AG04449 (cell line): ENCODE results near the gene BZW2.

ENCODE experiments used
- CTCF ChIA-PET: fragments of 350-600 bp; formaldehyde crosslinking; extraction: SDS; loops from one replicate; lab custom pipeline; 2021; ENCODE audit warnings: antibody characterized with exemption; lab: Yijun Ruan, JAX
- POLR2A ChIA-PET: fragments of 400-600, 350-600 bp; formaldehyde crosslinking; extraction: SDS; loops from one replicate; lab custom pipeline; 2020; ENCODE audit warnings: antibody characterized with exemption, inconsistent platforms; lab: Yijun Ruan, JAX
- DNase-seq: peaks from one replicate; pipeline ENCODE4 v3.0.0-alpha.2; 2010; ENCODE audit warnings: low read depth, low spot score
- H3K4me3 ChIP-seq: 2 replicates; pipeline ENCODE4 v1.5.1; 2011; ENCODE audit warnings: low read depth, mild to moderate bottlenecking, control low read depth, low read length
- TF ChIP-seq, protein P1 (sequence below): IDR thresholded peaks from one replicate; pipeline ENCODE4 v1.5.1; 2011; ENCODE audit warnings: mild to moderate bottlenecking, moderate library complexity, low read length, control low read depth, inconsistent platforms; ENCODE audit not compliant: insufficient read depth; ENCODE audit errors: missing control alignments

Gene BZW2

DNA sequence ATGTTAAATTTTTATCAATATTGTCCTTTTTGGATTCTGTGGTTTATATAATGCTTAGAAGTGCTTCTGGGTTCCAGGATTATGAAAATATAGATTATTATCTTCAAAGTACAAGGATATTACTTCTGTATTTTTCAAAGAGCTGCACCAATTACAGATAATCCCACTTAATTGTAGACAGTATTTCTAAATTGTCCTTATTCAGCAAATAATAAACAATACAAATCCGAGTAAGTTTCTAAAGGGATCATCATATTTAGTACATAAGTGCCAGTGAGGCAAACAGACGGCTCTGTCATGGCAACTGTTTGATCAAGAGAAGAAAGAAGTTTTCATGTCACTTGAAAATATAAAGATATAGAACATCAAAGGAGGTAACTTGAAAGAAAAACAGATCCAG lies 19.6 kb upstream of the BZW2 start:
- ChIA-PET POLR2A (no interaction called here), CTCF (no interaction called here)
- DNase-seq: no peak
- TF ChIP-seq, protein P1, sequence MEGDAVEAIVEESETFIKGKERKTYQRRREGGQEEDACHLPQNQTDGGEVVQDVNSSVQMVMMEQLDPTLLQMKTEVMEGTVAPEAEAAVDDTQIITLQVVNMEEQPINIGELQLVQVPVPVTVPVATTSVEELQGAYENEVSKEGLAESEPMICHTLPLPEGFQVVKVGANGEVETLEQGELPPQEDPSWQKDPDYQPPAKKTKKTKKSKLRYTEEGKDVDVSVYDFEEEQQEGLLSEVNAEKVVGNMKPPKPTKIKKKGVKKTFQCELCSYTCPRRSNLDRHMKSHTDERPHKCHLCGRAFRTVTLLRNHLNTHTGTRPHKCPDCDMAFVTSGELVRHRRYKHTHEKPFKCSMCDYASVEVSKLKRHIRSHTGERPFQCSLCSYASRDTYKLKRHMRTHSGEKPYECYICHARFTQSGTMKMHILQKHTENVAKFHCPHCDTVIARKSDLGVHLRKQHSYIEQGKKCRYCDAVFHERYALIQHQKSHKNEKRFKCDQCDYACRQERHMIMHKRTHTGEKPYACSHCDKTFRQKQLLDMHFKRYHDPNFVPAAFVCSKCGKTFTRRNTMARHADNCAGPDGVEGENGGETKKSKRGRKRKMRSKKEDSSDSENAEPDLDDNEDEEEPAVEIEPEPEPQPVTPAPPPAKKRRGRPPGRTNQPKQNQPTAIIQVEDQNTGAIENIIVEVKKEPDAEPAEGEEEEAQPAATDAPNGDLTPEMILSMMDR: no peak
- no peak overlapping the region for H3K4me3 ChIP-seq

DNA sequence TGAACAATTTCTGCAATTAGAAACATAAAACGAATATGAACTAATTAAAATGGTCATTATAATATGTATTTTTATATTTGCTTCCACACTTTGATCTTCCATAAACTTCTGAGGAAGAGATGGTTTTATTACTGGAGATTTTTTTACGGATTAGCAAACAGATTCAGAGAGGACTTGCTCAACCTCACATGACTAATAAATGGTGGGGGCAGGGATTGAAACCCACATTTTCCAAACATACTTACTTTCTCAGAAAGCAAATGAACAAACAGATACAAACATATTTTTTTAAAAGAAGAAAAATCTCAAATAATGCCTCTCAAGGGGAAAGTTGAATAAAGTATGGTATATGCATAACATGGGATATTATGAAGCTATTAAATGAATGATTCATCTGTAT lies 18.7 kb upstream of the BZW2 start:
- TF ChIP-seq, protein P1: no peak
- H3K4me3 ChIP-seq: no peak overlapping the region
- no peak for DNase-seq
- POLR2A ChIA-PET: no interaction called here
- CTCF ChIA-PET: no interaction called here

DNA sequence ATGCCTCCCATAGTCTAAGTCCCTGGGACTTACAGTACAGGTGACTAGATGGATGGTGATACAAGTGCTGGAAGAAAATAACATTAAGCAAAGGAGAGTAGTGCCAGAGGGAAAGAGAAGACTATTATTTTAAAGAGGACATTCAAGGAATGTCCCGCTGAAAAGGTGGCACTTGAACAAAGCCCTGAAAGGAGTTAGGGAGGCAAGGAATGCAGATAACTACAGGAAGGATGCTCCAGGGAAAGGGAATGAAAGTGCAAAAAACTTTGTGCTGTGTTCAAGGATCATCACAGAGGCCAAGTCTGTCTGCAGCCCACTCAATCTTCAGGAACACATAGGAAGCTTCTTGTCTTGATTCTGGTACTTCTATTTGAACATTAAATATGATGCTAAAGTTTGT lies 15.3 kb upstream of the BZW2 start:
- ChIA-PET POLR2A (no interaction called here), CTCF (interaction anchor here (0.6 kb wide), 1 partner anchor 13 kb away, joined by 3 read pairs; no protein-coding TSS in a partner anchor)
- TF ChIP-seq, protein P1: no peak
- H3K4me3 ChIP-seq: no peak overlapping the region
- no peak for DNase-seq

DNA sequence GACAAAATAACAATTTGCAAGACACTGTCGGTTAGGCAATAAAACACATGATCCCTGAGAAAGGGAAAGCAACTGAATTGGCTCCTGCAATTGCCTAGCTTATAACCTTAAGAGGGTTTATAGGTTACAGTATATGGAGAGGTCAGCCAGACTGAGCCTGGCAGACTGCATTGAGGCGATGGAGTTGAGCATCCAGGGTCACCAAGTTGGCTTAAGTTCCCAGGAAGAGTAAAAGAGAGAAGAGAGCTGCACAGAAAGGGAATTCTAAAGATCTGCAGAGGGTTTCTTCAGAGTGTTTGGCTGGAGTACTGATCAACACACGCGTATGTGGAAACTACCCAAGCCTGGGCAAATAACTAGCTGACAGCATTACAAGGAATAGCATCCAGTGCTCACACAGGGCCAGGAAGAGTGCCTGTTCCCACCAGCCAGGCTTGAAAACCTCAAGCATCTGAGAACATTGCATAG lies 11.7 kb upstream of the BZW2 start:
- no peak overlapping the region for H3K4me3 ChIP-seq
- ChIA-PET CTCF (interaction anchor here (1.7 kb wide), 1 partner anchor 11 kb away, joined by 5 read pairs; no protein-coding TSS in a partner anchor), POLR2A (no interaction called here)
- no peak for DNase-seq
- TF ChIP-seq, protein P1: no peak

DNA sequence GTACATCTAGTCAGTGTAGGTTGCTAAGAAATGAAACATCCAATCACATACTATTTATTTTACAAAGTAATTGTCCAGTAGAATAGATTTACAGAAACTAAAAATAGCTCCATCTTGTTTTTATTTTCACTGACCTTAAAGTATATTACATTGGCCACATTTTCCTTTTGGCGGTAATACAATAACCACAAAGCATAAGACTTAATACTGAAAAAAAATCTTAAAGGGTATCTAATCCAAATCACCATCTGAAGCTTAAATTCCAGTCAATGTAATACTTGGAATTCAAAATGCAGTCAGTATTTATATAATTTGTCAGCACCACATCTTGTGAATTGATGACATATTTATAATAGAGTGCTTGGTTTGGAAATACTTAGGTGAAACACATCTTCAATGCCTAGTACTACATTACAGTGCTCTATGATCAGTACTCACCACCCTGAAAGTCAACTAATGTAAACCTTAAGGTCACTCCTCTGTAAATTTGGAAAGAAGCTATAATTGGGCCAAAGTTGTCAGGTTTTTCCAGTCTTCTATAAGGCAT lies 9.4 kb upstream of the BZW2 start:
- peak; percentile 34 for DNase-seq
- POLR2A ChIA-PET: interaction anchor here (0.7 to 1.6 kb wide), 2 partner anchors 9 to 15 kb away, joined by 4 to 7 read pairs; partner anchors contain the start of genes ANKMY2 and BZW2
- CTCF ChIA-PET: interaction anchor here (1.0 to 1.4 kb wide), 3 partner anchors 9 to 538 kb away, joined by 3 to 4 read pairs (median 3); partner anchors contain the start of genes ANKMY2 and BZW2
- TF ChIP-seq, protein P1: no peak
- H3K4me3 ChIP-seq: no peak overlapping the region

DNA sequence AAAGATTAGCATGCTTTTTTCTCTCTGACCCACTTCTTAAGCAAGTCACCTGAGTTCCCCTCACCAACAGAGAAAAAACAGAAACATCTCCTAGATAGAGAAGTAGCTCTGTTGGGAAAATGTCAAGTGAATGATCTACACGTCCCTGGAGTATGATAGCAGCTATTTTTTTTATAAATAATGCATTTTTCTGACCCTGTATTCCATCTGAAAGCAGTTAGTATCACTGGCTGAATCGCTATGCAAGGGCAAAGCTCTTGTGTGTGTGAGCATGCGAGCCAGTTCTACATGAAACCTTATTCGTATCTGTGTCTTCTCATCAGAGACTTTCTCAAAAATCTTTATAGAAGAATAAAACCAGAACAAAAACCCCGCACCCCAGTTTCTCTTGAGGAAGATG lies 8.6 kb upstream of the BZW2 start:
- H3K4me3 ChIP-seq: no peak overlapping the region
- ChIA-PET POLR2A (interaction anchor here (1.6 kb wide), 1 partner anchor 8 kb away, joined by 4 read pairs; the partner anchor contains the start of genes ANKMY2 and BZW2), CTCF (interaction anchor here (1.0 to 1.4 kb wide), 3 partner anchors 8 to 539 kb away, joined by 3 to 4 read pairs (median 3); partner anchors contain the start of genes ANKMY2 and BZW2)
- TF ChIP-seq, protein P1: no peak
- DNase-seq: no peak
